GM10266 (cell line): ENCODE results near the gene NAA16.
"Not testable (repeated sequence)": the region's sequence is repeated elsewhere in the genome, so short reads cannot be mapped to it uniquely, and the experiment has no call there.

Experiments
- DNase-seq: peaks from one replicate; pipeline ENCODE4 v3.0.0; 2012; ENCODE audit errors: extremely low spot score
- TF ChIP-seq, protein P1 (sequence below): IDR thresholded peaks from 2 replicates; pipeline ENCODE4 v1.5.1; 2012; ENCODE audit warnings: mild to moderate bottlenecking, low read depth; ENCODE audit not compliant: control insufficient read depth, insufficient read depth; ENCODE audit errors: missing control alignments

Gene NAA16

DNA sequence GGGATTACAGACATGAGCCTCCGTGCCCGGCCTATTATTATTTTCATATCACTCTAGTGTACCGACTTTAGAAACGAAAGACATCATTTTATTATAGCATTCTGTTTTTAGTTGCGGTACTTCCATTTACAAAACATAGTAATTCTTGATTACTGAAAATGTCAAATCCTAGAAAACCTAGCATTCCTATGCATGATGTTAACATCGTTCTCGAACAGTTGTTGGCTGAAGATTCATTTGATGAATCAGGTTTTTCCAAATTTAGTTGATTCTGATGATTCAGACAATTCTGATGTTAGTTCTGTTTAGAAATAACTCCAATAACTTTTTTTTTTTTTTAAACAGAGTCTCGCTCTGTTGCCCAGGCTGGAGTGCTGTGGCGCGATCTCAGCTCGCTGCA is 36.2 kb upstream of the NAA16 start:
- no peak for DNase-seq
- TF ChIP-seq, protein P1, sequence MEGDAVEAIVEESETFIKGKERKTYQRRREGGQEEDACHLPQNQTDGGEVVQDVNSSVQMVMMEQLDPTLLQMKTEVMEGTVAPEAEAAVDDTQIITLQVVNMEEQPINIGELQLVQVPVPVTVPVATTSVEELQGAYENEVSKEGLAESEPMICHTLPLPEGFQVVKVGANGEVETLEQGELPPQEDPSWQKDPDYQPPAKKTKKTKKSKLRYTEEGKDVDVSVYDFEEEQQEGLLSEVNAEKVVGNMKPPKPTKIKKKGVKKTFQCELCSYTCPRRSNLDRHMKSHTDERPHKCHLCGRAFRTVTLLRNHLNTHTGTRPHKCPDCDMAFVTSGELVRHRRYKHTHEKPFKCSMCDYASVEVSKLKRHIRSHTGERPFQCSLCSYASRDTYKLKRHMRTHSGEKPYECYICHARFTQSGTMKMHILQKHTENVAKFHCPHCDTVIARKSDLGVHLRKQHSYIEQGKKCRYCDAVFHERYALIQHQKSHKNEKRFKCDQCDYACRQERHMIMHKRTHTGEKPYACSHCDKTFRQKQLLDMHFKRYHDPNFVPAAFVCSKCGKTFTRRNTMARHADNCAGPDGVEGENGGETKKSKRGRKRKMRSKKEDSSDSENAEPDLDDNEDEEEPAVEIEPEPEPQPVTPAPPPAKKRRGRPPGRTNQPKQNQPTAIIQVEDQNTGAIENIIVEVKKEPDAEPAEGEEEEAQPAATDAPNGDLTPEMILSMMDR, result no peak

DNA sequence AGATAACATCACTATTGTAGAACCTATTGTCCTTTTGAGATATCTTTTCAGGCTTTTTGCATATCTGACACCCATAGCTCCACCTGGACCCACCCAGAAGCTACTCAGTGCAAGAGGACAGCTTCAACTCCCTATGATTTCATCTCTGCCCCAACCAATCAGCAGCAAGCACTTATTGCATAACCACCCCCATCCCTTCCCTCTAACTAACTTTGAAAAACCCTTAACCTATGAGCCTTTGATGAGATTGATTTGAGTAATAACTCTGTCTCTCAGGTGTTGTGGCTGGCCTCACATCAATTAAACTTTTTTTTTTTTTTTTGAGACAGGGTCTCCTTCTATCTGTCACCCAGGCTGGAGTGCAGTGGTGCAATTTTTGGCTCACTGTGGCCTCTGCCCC is 34.2 kb upstream of the NAA16 start:
- TF ChIP-seq, protein P1, result no peak
- DNase-seq, result no peak

DNA sequence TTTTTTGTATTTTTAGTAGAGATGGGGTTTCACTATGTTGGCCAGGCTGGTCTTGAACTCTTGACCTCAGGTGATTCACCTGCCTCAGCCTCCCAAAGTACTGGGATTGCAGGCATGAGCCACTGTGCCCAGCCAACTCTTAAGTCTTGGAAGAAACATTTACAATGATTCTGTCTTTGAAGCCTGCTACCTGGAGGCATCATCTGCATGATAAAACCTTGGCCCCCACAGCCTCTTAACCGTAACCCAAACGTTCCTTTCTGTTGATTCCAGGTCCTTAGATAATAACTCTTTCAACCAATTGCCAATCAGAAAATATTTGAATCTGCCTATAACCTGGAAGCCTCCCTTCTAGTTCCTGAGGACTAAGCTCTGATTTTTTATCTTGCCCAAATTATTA is 31.9 kb upstream of the NAA16 start:
- not testable (repeated sequence) for DNase-seq

DNA sequence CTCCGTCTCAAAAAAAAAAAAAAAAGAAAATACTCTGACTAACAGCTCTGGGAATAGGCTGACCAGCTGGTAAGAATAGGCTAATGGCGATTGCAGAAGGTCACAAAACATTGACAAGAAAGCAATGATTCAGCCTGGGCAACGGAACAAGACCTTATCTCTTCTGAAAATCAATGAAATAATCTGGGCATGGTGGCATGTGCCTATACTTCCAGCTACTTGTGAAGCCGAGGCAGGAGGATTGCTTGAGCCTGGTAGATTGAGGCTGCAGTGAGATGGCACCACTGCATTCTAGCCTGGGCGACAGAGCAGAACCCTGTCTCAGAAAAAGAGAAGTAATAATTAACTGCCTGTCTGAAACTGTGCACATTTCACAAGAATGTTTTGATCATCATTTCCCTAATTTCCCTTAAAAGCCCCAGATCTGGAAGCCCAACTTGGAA is 28.9 kb upstream of the NAA16 start:
- TF ChIP-seq, protein P1, result no peak

DNA sequence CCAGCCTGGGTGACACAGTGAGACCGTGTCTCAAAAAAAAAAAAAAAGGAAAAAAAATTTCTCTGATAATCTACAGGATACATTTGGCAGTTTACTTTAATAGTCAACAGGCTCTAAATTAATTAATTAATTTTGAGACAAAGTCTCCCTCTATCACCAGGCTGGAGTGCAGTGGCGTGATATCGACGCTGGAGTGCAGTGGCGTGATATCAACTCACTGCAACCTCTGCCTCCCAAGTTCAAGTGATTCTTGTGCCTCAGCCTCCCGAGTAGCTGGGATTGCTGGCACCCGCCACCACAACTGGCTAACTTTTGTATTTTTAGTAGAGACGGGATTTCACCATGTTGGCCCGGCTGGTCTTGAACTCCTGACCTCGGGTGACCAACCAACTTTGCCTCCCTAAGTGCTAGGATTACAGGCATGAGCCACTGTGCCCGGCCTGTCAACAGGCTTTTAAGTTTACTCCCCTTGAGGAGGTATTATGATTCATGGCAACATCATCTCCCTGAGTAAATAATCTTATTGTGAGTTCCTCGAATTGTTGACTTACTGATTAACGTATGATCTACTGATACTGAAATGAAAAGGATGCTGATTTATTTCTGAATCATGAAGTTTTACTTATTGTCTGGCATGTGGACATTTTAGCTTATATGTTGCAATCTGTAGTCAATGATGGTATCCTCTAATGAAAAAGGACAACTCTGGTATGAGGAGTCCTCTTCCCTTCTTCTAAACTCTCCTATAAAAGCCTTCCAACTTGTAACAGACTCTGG is 26.4 kb upstream of the NAA16 start:
- TF ChIP-seq, protein P1, result no peak
- no peak for DNase-seq

More for the DNA sequence above, 28.9 kb upstream of the NAA16 start:
- DNase-seq, result no peak

DNA sequence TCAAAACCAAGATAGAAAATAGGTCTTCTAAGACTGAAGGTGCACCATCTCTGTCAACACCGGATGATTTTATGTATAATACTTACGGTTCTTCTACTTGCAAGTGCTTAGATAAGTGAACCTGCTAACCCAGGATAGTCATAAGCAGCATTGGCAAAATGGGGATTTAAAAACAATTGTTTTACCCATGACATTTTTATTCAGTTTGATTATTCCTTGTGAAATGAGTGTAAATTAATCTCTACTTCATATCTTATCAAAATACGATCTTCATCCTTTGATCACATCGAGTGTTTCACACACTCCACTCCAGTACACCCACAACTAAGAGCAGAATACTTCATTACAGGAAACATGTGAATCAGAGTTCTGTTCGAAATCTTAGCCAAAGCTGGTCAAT is 24.7 kb upstream of the NAA16 start:
- DNase-seq, result no peak
- TF ChIP-seq, protein P1, result no peak

DNA sequence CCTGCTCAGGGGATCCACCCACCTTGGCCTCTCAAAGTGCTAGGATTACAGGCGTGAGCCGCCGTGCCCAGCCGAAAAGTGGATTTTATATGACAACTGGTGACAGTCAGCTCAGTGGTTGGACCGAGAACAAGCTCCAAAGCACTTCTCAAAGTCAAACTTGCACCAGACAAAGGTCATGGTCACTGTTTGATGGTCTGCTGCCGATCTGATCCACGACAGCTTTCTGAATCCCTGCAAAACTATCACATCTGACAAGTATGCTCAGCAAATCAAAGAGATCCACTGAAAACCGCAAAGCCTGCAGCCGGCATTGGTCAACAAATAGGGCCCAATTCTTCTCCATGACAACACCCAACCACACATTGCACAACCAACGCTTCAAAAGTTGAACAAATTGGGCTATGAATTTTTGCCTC is 21.6 kb upstream of the NAA16 start:
- TF ChIP-seq, protein P1, result no peak
- DNase-seq, result no peak
